ENCODE results near the gene GTPBP1. TPM values are rescaled to one million over a fixed set of nuclear protein-coding genes. Genes with fewer than 3 reads are reported as not detected.

GTPBP1 gene
- total RNA-seq, 2 experiments from 2014 or later: 71.8 to 73.9 TPM

DNA sequence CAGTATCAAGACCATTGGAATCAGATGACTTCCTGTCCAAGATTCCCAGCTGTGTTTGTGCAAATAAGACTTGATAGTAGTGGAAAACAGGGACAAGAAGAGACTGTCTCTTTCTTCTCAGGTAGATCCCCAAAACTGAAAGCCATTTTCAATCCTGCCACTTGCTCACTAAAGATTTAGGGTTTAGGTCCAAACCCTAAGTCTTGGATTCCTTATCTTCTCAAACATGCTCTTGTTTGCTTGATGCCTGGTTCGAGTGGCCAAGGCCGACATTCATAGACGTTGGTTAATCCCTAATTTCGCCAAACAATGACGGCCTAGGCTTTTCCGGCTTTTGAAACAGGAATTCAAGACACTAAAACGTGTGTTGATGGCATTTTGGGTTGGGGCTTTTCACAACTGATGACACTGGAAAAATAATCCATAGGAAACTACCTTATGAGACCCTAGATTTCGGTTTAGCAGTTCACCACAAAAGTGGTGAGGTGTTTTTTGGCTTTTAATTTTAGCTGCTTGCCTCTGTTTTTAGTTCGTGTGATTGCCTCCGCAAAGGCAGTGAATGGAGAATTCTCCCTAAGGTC, 1.0 kb upstream of the GTPBP1 start:
- H3K4me1 Mint-ChIP-seq (ENCODE audit: low read depth): peaks cover 49% of the 10 kb centered on the region
- POLR2A ChIA-PET: interaction anchor here (1.4 to 2.6 kb wide), 2 partner anchors 30 to 384 kb away, joined by 4 to 10 read pairs; no protein-coding TSS in a partner anchor
- peaks cover 26% of the 10 kb centered on the region for H3K36me3 Mint-ChIP-seq (ENCODE audit: low read depth)
- no peaks in the 10 kb centered on the region for H3K27me3 Mint-ChIP-seq (ENCODE audit: low read depth)
- CTCF ChIA-PET: interaction anchor here (1.4 to 6.1 kb wide), 3 partner anchors 13 to 30 kb away, joined by 4 to 48 read pairs (median 5); no protein-coding TSS in a partner anchor
- peak overlapping the region; percentile 96 for H3K27ac Mint-ChIP-seq
- no peaks in the 10 kb centered on the region for H3K9me3 Mint-ChIP-seq (ENCODE audit: insufficient read depth)
- ATAC-seq: no peak
- peak overlapping the region; percentile 93 for H3K4me3 Mint-ChIP-seq
- DNase-seq: no peak

DNA sequence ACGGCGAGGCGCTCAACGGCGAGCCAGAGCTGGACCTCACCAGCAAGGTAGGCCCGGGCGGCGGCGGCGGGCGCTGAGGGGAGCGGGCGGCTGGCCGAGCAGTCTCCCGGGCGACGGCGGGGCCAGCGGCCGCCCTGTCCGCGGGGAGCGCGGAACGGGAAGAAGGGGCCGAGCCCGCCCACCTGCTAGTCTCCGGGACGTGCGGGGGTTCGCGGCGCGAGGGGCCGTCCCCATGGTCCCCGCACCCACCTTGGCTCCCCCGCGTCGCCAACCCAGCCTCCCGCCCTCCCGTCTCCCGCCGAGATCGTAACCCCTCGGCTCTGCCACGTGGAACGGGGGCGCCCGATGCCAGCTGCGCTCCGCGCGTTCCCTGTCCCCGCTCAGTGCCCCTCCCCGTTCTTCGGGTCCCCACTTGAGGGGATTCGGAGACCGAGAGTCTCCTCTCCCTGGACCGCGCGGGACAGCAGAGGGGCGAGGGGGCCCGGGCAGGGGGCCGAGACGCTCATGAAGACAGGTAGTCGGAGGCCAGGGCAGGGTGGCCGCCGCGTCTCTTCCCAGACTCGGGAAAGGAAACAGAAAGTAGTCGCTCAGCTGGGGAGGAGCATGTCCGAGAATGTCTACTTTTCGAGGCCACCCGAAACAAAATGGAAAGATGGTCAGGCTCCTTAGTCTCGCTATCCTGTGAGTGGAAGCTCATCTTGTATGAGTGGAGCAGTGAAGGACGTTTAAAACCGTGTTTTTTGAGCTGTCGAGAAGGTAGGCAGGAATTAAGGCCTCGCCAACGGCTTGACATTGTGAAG, 557 bp downstream of the GTPBP1 start:
- DNase-seq (peak; percentile 52), ATAC-seq (no peak)
- ChIA-PET CTCF (interaction anchor here (1.0 to 6.1 kb wide), 12 partner anchors 8 to 654 kb away, joined by 3 to 48 read pairs (median 6); partner anchors contain the start of gene TOMM22), POLR2A (interaction anchor here (0.8 to 2.6 kb wide), 9 partner anchors 8 to 383 kb away, joined by 3 to 10 read pairs (median 4); partner anchors contain the start of genes CBY1 and TOMM22)
- H3K4me3 Mint-ChIP-seq: peak overlapping the region; percentile 93
- peaks cover 33% of the 10 kb centered on the region for H3K36me3 Mint-ChIP-seq (ENCODE audit: low read depth)
- no peaks in the 10 kb centered on the region for H3K9me3 Mint-ChIP-seq (ENCODE audit: insufficient read depth)
- no peaks in the 10 kb centered on the region for H3K27me3 Mint-ChIP-seq (ENCODE audit: low read depth)
- H3K4me1 Mint-ChIP-seq (ENCODE audit: low read depth): peaks cover 52% of the 10 kb centered on the region
- H3K27ac Mint-ChIP-seq: peak overlapping the region; percentile 88

DNA sequence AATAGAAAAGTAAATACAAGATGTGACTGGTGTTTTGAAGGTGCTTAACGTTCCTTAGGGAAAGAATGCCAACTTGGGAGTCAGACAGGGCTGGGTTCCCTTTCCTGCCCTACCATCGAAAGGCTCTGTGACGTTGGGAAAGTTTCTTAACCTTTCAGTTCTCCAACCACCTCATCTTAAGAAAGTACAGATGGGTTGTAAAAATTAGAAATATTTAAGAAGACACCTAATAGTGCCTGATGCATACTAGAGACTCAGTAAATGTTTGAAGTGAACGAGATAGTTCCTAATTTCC, 1.1 kb downstream of the GTPBP1 start:
- Mint-ChIP-seq H3K4me3 (peak overlapping the region; percentile 93), H3K27ac (peak overlapping the region; percentile 88), H3K9me3 (ENCODE audit: insufficient read depth) (no peaks in the 10 kb centered on the region), H3K36me3 (ENCODE audit: low read depth) (peaks cover 33% of the 10 kb centered on the region), H3K4me1 (ENCODE audit: low read depth) (peaks cover 47% of the 10 kb centered on the region), H3K27me3 (ENCODE audit: low read depth) (no peaks in the 10 kb centered on the region)
- DNase-seq (no peak), ATAC-seq (no peak)
- POLR2A ChIA-PET: interaction anchor here (0.8 to 2.6 kb wide), 6 partner anchors 9 to 50 kb away, joined by 3 to 10 read pairs (median 4); partner anchors contain the start of genes CBY1 and TOMM22
- CTCF ChIA-PET: interaction anchor here (1.3 to 6.1 kb wide), 9 partner anchors 8 to 654 kb away, joined by 3 to 48 read pairs (median 6); partner anchors contain the start of gene TOMM22

DNA sequence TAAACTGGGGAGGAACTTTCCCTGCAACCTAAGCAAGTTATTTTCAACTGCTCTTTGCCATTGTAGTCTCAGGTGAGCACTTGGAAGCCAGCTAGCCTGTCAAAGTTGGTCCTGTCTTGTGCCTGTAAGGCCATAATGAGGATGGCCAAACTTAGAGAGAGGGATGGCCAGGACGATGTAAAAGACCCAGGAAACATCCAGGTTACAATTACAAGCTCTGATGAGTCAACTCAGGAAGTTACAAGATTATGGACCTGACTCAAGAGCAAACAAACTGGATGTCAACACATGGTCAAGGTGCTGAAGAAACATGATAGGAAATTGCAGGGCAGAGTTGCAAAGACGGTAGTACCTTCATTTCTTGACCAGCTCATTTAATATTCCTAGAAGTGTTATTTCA, 1.6 kb downstream of the GTPBP1 start:
- DNase-seq (no peak), ATAC-seq (no peak)
- peaks cover 37% of the 10 kb centered on the region for H3K36me3 Mint-ChIP-seq (ENCODE audit: low read depth)
- peak overlapping the region; percentile 88 for H3K27ac Mint-ChIP-seq
- peak overlapping the region; percentile 93 for H3K4me3 Mint-ChIP-seq
- H3K27me3 Mint-ChIP-seq (ENCODE audit: low read depth): no peaks in the 10 kb centered on the region
- CTCF ChIA-PET: interaction anchor here (1.2 to 6.1 kb wide), 9 partner anchors 9 to 655 kb away, joined by 3 to 48 read pairs (median 6); partner anchors contain the start of gene TOMM22
- no peaks in the 10 kb centered on the region for H3K9me3 Mint-ChIP-seq (ENCODE audit: insufficient read depth)
- POLR2A ChIA-PET: interaction anchor here (0.6 to 2.6 kb wide), 8 partner anchors 9 to 116 kb away, joined by 3 to 10 read pairs (median 4); partner anchors contain the start of genes CBY1 and TOMM22
- H3K4me1 Mint-ChIP-seq (ENCODE audit: low read depth): peaks cover 50% of the 10 kb centered on the region

DNA sequence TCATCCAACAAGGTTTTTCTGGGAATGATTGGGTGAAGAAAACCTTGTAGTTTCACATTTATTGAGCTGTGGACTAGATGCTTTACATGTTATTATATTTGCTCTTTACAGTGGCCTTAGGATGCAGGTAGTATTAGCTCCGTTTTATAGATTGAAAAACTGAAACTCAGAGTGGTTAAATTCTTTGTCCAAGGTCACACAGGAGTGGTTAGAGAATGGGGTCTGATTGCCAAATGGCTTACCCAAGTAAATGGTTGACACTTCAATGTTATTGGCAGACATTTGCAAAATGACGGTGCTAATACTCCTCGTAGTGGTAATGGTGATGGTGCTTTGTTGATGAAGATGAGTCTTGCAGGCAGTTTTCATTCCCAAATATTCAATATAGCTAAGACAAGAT, 2.2 kb downstream of the GTPBP1 start:
- ChIA-PET CTCF (interaction anchor here (1.2 to 6.1 kb wide), 7 partner anchors 9 to 656 kb away, joined by 3 to 48 read pairs (median 6); partner anchors contain the start of gene TOMM22), POLR2A (interaction anchor here (0.6 to 1.5 kb wide), 5 partner anchors 8 to 116 kb away, joined by 3 to 5 read pairs (median 4); partner anchors contain the start of gene CBY1)
- H3K27ac Mint-ChIP-seq: peak overlapping the region; percentile 13
- peaks cover 53% of the 10 kb centered on the region for H3K4me1 Mint-ChIP-seq (ENCODE audit: low read depth)
- H3K9me3 Mint-ChIP-seq (ENCODE audit: insufficient read depth): no peaks in the 10 kb centered on the region
- peak overlapping the region; percentile 93 for H3K4me3 Mint-ChIP-seq
- no peaks in the 10 kb centered on the region for H3K27me3 Mint-ChIP-seq (ENCODE audit: low read depth)
- peaks cover 40% of the 10 kb centered on the region for H3K36me3 Mint-ChIP-seq (ENCODE audit: low read depth)
- DNase-seq (no peak), ATAC-seq (no peak)

DNA sequence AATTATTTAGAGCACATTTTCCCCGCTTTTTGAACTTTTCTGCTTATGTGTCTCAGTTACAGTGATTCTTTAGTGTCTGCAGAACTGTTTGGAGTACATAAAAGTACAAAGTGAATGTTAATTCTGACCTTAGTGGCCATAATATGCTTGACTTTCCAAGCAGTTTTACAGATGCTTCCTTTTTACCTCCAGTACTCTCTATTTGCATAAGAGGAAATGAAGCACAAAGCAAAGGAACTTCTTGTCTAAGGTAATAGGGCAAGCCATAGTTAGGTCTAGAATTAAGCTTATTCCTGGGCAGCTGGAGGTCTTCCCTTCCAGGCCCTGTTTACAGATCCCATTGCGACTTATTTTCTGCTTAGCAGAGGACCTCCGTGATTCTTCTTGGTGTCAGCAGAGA, 3.6 kb downstream of the GTPBP1 start:
- no peak for DNase-seq
- no peak for ATAC-seq
- ChIA-PET POLR2A (interaction anchor here (1.3 kb wide), 1 partner anchor 24 kb away, joined by 3 read pairs; no protein-coding TSS in a partner anchor), CTCF (interaction anchor here (1.6 to 6.1 kb wide), 2 partner anchors 14 to 24 kb away, joined by 5 to 48 read pairs; no protein-coding TSS in a partner anchor)
- H3K9me3 Mint-ChIP-seq (ENCODE audit: insufficient read depth): no peaks in the 10 kb centered on the region
- peak overlapping the region; percentile 47 for H3K27ac Mint-ChIP-seq
- H3K4me3 Mint-ChIP-seq: no peak overlapping the region
- peaks cover 59% of the 10 kb centered on the region for H3K4me1 Mint-ChIP-seq (ENCODE audit: low read depth)
- H3K27me3 Mint-ChIP-seq (ENCODE audit: low read depth): no peaks in the 10 kb centered on the region
- H3K36me3 Mint-ChIP-seq (ENCODE audit: low read depth): peaks cover 40% of the 10 kb centered on the region

DNA sequence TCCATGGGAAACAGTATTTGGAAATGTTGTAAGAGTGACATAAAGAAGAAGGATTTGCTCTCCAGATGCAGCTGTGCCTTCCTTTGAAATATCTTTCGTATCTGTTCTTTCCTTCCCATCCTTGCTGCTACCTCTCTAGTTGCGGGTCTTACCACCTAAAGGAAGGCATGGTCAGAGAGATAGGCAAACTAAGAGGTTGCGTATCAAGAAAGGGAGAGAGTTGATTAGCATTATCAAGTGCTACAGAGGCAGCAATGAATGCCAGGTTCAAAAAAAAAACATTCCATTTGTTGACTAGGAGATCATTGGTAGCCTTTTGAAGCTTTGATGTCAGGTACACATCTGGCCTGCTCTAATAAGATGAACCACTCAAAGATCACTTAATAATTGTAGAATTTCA, 4.6 kb downstream of the GTPBP1 start:
- DNase-seq (no peak), ATAC-seq (no peak)
- Mint-ChIP-seq H3K4me3 (no peak overlapping the region), H3K4me1 (ENCODE audit: low read depth) (peaks cover 60% of the 10 kb centered on the region), H3K27ac (no peak overlapping the region), H3K27me3 (ENCODE audit: low read depth) (no peaks in the 10 kb centered on the region), H3K9me3 (ENCODE audit: insufficient read depth) (no peaks in the 10 kb centered on the region), H3K36me3 (ENCODE audit: low read depth) (peaks cover 40% of the 10 kb centered on the region)
- ChIA-PET CTCF (interaction anchor here (1.6 to 6.1 kb wide), 2 partner anchors 13 to 23 kb away, joined by 5 to 48 read pairs; no protein-coding TSS in a partner anchor), POLR2A (interaction anchor here (1.3 kb wide), 1 partner anchor 23 kb away, joined by 3 read pairs; no protein-coding TSS in a partner anchor)

DNA sequence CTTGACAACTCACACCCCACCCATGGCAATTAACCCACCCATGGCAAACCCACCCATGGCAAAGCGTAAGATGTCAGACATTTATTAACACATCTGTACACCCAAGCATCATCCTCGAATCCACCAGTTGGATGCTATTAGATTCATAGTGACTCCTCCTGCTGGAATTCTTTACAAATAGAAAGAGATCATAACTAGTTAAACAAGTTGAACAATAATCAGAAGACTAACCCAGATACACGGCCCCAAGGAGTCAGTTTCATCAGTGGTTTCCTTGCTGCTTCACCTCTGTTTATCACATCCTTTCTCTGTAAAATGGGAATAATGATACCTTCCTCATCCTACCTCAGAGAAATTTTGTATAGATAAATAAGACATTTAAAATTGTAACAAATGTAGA, 5.1 kb downstream of the GTPBP1 start:
- DNase-seq (no peak), ATAC-seq (no peak)
- no peak overlapping the region for H3K27ac Mint-ChIP-seq
- no peaks in the 10 kb centered on the region for H3K9me3 Mint-ChIP-seq (ENCODE audit: insufficient read depth)
- peaks cover 40% of the 10 kb centered on the region for H3K36me3 Mint-ChIP-seq (ENCODE audit: low read depth)
- POLR2A ChIA-PET: interaction anchor here (1.3 kb wide), 1 partner anchor 22 kb away, joined by 3 read pairs; no protein-coding TSS in a partner anchor
- peaks cover 61% of the 10 kb centered on the region for H3K4me1 Mint-ChIP-seq (ENCODE audit: low read depth)
- CTCF ChIA-PET: interaction anchor here (1.6 kb wide), 1 partner anchor 23 kb away, joined by 5 read pairs; no protein-coding TSS in a partner anchor
- H3K27me3 Mint-ChIP-seq (ENCODE audit: low read depth): no peaks in the 10 kb centered on the region
- H3K4me3 Mint-ChIP-seq: no peak overlapping the region

DNA sequence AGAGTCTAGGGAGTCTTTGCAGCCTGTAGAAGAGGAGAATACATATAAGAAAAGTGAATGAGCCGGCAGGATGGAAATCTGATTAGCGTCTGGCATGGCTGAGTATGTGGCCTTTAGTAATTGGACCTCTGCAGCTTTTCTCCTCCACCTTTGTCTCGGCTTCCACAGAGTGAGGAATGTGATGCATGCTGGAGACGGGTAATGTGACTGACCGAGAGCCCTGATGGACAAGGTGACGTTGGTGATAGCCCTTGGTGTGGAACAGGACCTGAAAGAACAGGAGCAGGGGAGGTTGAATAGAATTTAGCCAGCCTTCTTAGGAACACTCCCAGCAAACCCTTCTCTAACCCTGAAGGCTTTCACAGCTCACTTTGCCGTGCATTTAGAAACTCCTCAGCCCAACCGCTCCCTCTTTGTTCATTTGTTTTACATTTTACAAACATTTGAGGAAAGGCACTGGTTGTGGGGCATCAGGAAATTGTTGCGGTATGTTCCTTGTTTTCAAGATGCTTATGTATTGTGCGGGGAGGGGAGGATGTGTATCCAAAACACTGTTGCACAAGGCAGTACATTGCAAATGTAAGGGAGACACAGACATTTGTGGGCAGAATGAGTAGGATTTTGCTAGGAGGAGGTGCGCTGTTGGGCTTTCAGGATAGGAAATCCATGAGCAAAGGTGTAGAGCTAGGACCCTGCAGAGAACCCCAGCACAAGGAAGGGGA, 6.9 kb downstream of the GTPBP1 start:
- H3K4me3 Mint-ChIP-seq: no peak overlapping the region
- CTCF ChIA-PET: interaction anchor here (4.3 kb wide), 1 partner anchor 12 kb away, joined by 21 read pairs; no protein-coding TSS in a partner anchor
- H3K27ac Mint-ChIP-seq: peak overlapping the region; percentile 35
- POLR2A ChIA-PET: no interaction called here
- DNase-seq: no peak
- no peaks in the 10 kb centered on the region for H3K9me3 Mint-ChIP-seq (ENCODE audit: insufficient read depth)
- H3K4me1 Mint-ChIP-seq (ENCODE audit: low read depth): peaks cover 55% of the 10 kb centered on the region
- H3K36me3 Mint-ChIP-seq (ENCODE audit: low read depth): peaks cover 48% of the 10 kb centered on the region
- no peaks in the 10 kb centered on the region for H3K27me3 Mint-ChIP-seq (ENCODE audit: low read depth)
- ATAC-seq: no peak

DNA sequence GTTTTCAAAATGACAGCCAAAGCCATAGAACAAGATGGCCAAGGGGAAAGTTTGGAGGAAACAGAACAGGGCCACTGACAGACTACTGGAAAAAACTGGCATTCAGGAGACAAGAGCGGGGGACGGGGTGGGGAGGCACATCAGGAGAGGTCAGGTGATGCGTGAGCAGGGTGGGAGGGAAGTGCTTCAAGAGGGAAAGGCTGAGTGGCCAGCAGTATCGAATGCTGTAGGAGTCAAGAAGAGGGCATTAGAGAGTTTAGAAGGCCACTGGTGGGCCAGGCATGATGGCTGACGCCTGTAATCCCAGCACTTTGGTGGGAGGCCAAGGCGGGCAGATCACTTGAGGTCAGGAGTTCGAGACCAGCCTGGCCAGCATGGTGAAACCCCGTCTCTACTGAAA, 8.2 kb downstream of the GTPBP1 start:
- Mint-ChIP-seq H3K9me3 (ENCODE audit: insufficient read depth) (no peaks in the 10 kb centered on the region), H3K27ac (peak overlapping the region; percentile 0), H3K36me3 (ENCODE audit: low read depth) (peaks cover 44% of the 10 kb centered on the region), H3K4me1 (ENCODE audit: low read depth) (peaks cover 43% of the 10 kb centered on the region), H3K27me3 (ENCODE audit: low read depth) (no peaks in the 10 kb centered on the region), H3K4me3 (no peak overlapping the region)
- CTCF ChIA-PET: interaction anchor here (1.5 to 4.3 kb wide), 2 partner anchors 11 to 20 kb away, joined by 10 to 21 read pairs; no protein-coding TSS in a partner anchor
- POLR2A ChIA-PET: interaction anchor here (1.1 to 1.3 kb wide), 2 partner anchors 21 to 32 kb away, joined by 4 to 6 read pairs; partner anchors contain the start of gene TOMM22
- DNase-seq (no peak), ATAC-seq (no peak)

Measured in activated CD8-positive, alpha-beta T cell treated with anti-CD3 and anti-CD28 coated beads, Interleukin-2, amount 10 ng/mL, durations not matched to agents 7 days and 5 days (primary cell).